ENCODE measurements around the gene ACADSB.

DNA sequence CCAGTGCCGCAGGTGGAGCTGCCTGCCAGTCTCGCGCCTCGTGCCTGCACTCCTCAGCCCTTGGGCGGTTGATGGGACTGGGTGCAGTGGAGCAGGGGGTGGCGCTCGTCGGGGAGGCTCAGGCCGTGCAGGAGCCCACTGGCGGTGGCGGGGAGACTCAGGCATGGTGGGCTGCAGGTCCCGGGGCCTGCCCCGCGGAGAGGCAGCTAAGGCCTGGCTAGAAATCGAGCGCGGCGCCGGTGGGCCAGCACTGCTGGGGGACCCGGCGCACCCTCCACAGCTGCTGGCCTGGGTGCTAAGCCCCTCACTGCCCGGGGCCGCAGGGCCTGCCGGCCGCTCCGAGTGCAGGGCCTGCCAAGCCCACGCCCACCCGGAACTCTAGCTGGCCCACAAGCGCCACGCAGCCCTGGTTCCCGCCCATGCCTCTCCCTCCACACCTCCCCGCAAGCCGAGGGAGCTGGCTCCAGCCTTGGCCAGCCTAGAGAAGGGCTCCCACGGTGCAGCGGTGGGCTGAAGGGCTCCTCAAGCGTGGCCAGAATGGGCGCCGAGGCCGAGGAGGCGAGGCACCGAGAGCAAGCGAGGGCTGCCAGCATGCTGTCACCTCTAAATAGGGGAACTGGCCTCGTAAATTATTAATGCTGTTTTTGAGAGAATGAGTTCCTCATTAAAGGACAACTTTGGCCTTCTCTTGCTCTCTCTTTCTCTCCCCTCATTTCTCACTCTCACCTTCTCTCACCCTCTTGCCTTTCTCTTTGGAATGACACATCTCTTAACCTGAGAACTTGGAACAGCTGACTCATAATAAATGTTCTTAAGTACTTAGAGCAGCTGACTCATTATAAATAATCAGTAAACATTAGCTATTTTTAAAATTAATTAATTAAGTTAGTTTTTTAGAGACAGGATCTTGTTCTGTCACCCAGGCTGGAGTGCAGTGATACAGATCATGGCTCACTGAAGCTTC, 4.9 kb downstream of the ACADSB start:
- TF ChIP-seq, protein P1, sequence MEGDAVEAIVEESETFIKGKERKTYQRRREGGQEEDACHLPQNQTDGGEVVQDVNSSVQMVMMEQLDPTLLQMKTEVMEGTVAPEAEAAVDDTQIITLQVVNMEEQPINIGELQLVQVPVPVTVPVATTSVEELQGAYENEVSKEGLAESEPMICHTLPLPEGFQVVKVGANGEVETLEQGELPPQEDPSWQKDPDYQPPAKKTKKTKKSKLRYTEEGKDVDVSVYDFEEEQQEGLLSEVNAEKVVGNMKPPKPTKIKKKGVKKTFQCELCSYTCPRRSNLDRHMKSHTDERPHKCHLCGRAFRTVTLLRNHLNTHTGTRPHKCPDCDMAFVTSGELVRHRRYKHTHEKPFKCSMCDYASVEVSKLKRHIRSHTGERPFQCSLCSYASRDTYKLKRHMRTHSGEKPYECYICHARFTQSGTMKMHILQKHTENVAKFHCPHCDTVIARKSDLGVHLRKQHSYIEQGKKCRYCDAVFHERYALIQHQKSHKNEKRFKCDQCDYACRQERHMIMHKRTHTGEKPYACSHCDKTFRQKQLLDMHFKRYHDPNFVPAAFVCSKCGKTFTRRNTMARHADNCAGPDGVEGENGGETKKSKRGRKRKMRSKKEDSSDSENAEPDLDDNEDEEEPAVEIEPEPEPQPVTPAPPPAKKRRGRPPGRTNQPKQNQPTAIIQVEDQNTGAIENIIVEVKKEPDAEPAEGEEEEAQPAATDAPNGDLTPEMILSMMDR (IDR thresholded peaks at IDR 0.05): no peak
- TF ChIP-seq ZFX (IDR thresholded peaks at IDR 0.05; ENCODE audit: borderline replicate concordance): no peak

Data from 22Rv1 (cell line).